Measurements from ENCODE around the gene FMN1.

GRCh38 chr15:33064878-33065277 lies 129.6 kb downstream of the FMN1 start:
- TF ChIP-seq POLR2A (IDR thresholded peaks at IDR 0.05) (no peak), CTCF (IDR thresholded peaks at IDR 0.05 in 4 of 5, conservative IDR thresholded peaks at IDR 0.05 in 1 of 5) (no peak)

Measured in gastrocnemius medialis (tissue), 4 donors.